Testis (tissue), 2 donors: ENCODE measurements around the gene HGS.

ENCODE experiments used
- CTCF ChIP-seq, 3 experiments: fragments of 450-650 bp in 2 of 3; fragments of 200-600 bp in 1 of 3; sonication (generic) in 1 of 3; IDR thresholded peaks; one replicate each; pipeline ENCODE4 v1.5.1; 2016 to 2019; ENCODE audit warnings: antibody characterized with exemption in 3 of 3, mild to moderate bottlenecking in 2 of 3, moderate library complexity in 1 of 3
- POLR2A ChIP-seq: fragments of 450-650 bp; IDR thresholded peaks from one replicate; pipeline ENCODE4 v1.6.1; 2017; ENCODE audit warnings: antibody characterized with exemption, mild to moderate bottlenecking, moderate library complexity

- TF ChIP-seq CTCF (IDR thresholded peaks at IDR 0.05): no peak
- no peak for TF ChIP-seq POLR2A
These were observed 57.3 kb downstream of the HGS start for GRCh38 chr17:81741049-81741593.
